ENCODE results near the gene JAKMIP2. TPM values are rescaled to one million over a fixed set of nuclear protein-coding genes. Genes with fewer than 3 reads are reported as not detected.
"Not testable (repeated sequence)": the region's sequence is repeated elsewhere in the genome, so short reads cannot be mapped to it uniquely, and the experiment has no call there.

Gene JAKMIP2
- total RNA-seq, 1 donor from 2014 or later = 35.6 TPM

DNA sequence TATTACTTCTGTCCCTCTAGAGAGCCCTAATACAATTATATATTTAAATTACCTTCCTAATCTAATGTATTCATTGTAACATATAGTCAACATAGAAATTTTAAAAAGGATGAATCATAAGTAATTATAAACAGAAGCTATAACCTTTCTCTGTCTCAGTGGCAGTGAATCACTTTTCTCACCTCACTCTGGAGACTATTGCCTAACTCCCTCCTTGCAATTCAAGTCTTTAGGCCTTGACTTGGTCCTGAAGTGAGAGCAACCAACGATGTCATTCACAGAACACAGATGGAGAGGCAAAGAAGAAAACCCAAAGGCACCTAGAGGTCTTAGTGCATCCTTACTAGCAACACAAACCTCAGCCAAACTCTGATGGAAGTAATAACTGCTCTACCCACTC, 139.4 kb downstream of the JAKMIP2 start:
- no peak overlapping the region for H3K4me3 Mint-ChIP-seq

DNA sequence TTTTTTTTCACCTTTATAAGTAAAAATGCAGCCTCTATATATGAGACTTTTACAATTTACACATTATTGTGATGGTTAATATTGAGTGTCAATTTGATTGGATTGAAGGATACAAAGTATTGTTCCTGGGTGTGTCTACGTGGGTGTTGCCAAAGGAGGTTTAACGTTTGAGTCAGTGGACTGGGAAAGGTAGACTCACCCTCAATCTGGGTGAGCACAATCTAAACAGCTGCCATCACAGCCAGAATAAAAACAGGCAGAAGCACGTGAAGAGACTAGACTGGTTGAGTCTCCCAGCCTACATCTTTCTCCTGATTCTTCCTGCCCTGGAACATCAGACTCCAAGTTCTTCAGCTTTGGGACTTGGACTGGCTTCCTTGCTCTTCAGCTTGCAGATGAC, 139.9 kb downstream of the JAKMIP2 start:
- Mint-ChIP-seq H3K4me1 (no peaks in the 10 kb centered on the region), H3K27me3 (ENCODE audit: low read depth) (no peaks in the 10 kb centered on the region), H3K9me3 (no peaks in the 10 kb centered on the region), H3K36me3 (ENCODE audit: low read depth) (peaks cover 26% of the 10 kb centered on the region), H3K27ac (ENCODE audit: unreplicated experiment) (no peak overlapping the region), H3K4me3 (no peak overlapping the region)
- TF ChIP-seq, protein P1, sequence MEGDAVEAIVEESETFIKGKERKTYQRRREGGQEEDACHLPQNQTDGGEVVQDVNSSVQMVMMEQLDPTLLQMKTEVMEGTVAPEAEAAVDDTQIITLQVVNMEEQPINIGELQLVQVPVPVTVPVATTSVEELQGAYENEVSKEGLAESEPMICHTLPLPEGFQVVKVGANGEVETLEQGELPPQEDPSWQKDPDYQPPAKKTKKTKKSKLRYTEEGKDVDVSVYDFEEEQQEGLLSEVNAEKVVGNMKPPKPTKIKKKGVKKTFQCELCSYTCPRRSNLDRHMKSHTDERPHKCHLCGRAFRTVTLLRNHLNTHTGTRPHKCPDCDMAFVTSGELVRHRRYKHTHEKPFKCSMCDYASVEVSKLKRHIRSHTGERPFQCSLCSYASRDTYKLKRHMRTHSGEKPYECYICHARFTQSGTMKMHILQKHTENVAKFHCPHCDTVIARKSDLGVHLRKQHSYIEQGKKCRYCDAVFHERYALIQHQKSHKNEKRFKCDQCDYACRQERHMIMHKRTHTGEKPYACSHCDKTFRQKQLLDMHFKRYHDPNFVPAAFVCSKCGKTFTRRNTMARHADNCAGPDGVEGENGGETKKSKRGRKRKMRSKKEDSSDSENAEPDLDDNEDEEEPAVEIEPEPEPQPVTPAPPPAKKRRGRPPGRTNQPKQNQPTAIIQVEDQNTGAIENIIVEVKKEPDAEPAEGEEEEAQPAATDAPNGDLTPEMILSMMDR (conservative IDR thresholded peaks at IDR 0.05) = no peak
- DNase-seq (ENCODE audit: low read depth, low spot score) = no peak

More for the DNA sequence above, 139.4 kb downstream of the JAKMIP2 start:
- Mint-ChIP-seq H3K4me1 (no peaks in the 10 kb centered on the region), H3K36me3 (ENCODE audit: low read depth) (peaks cover 28% of the 10 kb centered on the region), H3K27me3 (ENCODE audit: low read depth) (no peaks in the 10 kb centered on the region), H3K27ac (ENCODE audit: unreplicated experiment) (no peak overlapping the region), H3K9me3 (no peaks in the 10 kb centered on the region)
- TF ChIP-seq, protein P1 (conservative IDR thresholded peaks at IDR 0.05) = no peak
- no peak for DNase-seq (ENCODE audit: low read depth, low spot score)

DNA sequence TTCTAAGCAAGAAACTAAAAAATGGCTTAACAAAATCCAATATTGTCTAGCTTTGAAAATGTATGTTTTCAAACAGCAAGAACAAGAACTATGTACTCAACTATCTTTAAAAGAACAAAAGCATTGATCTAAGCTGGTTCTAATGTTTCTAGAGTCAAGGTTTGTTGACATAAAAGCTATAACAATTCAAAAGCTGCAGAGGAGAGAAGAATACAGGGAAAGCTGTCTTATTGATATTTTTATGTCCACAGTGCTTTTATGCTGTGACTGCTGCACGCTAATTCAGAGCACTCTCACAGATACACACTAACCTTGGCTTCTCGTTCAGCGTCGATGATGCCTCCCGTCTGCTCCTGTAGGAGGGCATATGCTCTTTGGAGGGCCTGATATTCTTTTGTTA, 143.2 kb downstream of the JAKMIP2 start:
- Mint-ChIP-seq H3K4me3 (no peak overlapping the region), H3K9me3 (no peaks in the 10 kb centered on the region), H3K36me3 (ENCODE audit: low read depth) (peaks cover 36% of the 10 kb centered on the region), H3K27ac (ENCODE audit: unreplicated experiment) (no peak overlapping the region), H3K27me3 (ENCODE audit: low read depth) (no peaks in the 10 kb centered on the region), H3K4me1 (no peaks in the 10 kb centered on the region)
- TF ChIP-seq, protein P1 (conservative IDR thresholded peaks at IDR 0.05) = no peak
- DNase-seq (ENCODE audit: low read depth, low spot score) = no peak

DNA sequence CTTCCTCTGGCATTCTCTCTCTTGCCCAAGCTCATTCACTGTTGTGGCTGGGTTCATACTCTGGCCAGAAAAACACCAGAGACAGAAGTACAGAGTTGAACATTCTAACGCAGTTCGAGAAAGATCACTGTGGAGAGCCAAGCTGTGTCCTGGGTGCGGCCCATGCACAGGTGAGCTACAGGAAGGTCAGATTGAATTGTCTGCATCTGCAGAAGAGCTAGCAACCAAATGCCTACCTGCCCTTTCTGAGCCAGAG, 145.9 kb downstream of the JAKMIP2 start:
- H3K27me3 Mint-ChIP-seq (ENCODE audit: low read depth) = no peaks in the 10 kb centered on the region
- no peak overlapping the region for H3K27ac Mint-ChIP-seq (ENCODE audit: unreplicated experiment)
- no peaks in the 10 kb centered on the region for H3K9me3 Mint-ChIP-seq
- TF ChIP-seq, protein P1 (conservative IDR thresholded peaks at IDR 0.05) = no peak
- no peak overlapping the region for H3K4me3 Mint-ChIP-seq
- H3K4me1 Mint-ChIP-seq = no peaks in the 10 kb centered on the region
- DNase-seq (ENCODE audit: low read depth, low spot score) = no peak
- peaks cover 17% of the 10 kb centered on the region for H3K36me3 Mint-ChIP-seq (ENCODE audit: low read depth)

DNA sequence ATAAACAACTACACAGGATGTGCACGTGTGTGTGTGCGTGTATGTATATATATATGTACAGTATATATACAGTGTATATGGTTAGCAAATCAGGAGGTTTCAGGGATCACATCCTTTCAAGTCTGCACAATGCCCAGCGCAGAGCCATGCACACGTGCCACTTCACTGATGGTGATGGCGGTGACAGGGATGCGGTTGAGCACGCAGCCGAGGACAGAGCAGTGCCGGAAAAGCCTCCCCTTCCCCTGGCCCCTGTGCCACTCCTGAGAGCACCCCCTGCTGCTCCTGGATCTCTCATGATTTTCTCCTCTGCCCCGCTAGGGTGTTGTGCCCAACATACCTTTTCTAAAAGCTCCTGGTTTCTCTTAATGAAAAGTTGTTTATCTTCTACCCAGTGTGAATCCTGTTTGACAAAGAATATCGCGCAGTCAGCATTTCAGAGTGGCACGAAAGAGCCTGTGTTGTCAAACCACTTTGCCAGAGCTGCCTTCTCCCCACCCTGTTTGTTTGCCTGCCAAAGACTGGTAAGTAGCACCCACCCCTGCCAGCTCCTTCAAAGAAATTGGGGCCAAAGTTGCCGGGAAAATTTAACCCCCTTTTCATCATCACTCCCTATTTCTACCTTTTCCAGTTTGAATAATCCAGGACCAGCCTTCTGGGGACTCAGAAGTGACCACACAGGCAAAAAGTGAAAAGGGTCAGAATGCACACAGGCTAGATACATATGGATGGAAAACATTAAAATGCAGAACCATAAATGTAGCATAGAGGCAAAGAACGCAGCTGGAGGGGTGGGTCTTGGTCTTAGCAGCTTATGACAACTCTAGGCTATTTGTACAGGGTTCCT, 146.4 kb downstream of the JAKMIP2 start:
- H3K4me3 Mint-ChIP-seq = no peak overlapping the region
- TF ChIP-seq, protein P1 (conservative IDR thresholded peaks at IDR 0.05) = no peak
- no peak for DNase-seq (ENCODE audit: low read depth, low spot score)

DNA sequence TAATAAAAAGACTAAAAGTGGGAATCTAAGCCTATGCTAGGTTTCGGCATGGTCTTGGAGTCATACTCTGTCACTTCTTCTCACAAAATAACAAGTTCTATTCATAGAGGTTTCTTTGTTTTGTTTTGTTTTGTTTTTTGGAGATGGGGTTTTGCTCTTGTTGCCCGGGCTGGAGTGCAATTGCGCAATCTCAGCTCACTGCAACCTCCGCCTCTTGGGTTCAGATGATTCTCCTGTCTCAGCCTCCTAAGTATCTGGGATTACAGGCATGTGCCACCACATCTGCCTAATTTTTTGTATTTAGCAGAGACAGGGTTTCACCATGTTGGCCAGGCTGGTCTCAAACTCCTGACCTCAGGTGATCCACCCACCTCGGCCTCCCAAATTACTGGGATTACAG, 147.1 kb downstream of the JAKMIP2 start:
- peaks cover 21% of the 10 kb centered on the region for H3K36me3 Mint-ChIP-seq (ENCODE audit: low read depth)
- not testable (repeated sequence) for H3K4me1 Mint-ChIP-seq

More for the DNA sequence above, 146.4 kb downstream of the JAKMIP2 start:
- Mint-ChIP-seq H3K36me3 (ENCODE audit: low read depth) (peaks cover 19% of the 10 kb centered on the region), H3K4me1 (no peaks in the 10 kb centered on the region), H3K9me3 (no peaks in the 10 kb centered on the region), H3K27ac (ENCODE audit: unreplicated experiment) (no peak overlapping the region), H3K27me3 (ENCODE audit: low read depth) (no peaks in the 10 kb centered on the region)

More for the DNA sequence above, 147.1 kb downstream of the JAKMIP2 start:
- H3K4me3 Mint-ChIP-seq; H3K27me3 Mint-ChIP-seq (ENCODE audit: low read depth); H3K9me3 Mint-ChIP-seq; DNase-seq (ENCODE audit: low read depth, low spot score); H3K27ac Mint-ChIP-seq (ENCODE audit: unreplicated experiment): not testable (repeated sequence)

Measured in neural crest cell (in vitro differentiated cells).